ENCODE results near the gene KIAA1191.
A peak's percentile ranks its signal among the peaks of the same experiment; 100 is the strongest.

KIAA1191 gene

GRCh38 chr5:176388003-176388443, 26.5 kb upstream of the KIAA1191 start:
- peak overlapping the region; percentile 88 to 92 for H3K27ac ChIP-seq
- peaks cover 10 to 46% (median 43%) of the 10 kb centered on the region in 3 donors for H3K36me3 ChIP-seq
- no peak for TF ChIP-seq CTCF (IDR thresholded peaks at IDR 0.05)
- H3K9me3 ChIP-seq, result no peaks in the 10 kb centered on the region
- peak in 1 of 2 donors; percentile 71 for DNase-seq
- H3K27me3 ChIP-seq, result no peaks in the 10 kb centered on the region
- peak overlapping the region; percentile 79 to 80 for H3K4me3 ChIP-seq
- peaks cover 0 to 24% (median 20%) of the 10 kb centered on the region in 4 donors for H3K4me1 ChIP-seq
- intact Hi-C loops (cut with DNase I; ENCODE audit: low total_unique reads), result no loop called here

- peak overlapping the region; percentile 79 to 80 for H3K4me3 ChIP-seq
- H3K27ac ChIP-seq, result peak overlapping the region; percentile 88 to 92
- no peak for DNase-seq
- H3K36me3 ChIP-seq, result peaks cover 5 to 46% (median 41%) of the 10 kb centered on the region in 3 donors
- no peaks in the 10 kb centered on the region for H3K27me3 ChIP-seq
- TF ChIP-seq CTCF (IDR thresholded peaks at IDR 0.05), result no peak
- H3K9me3 ChIP-seq, result no peaks in the 10 kb centered on the region
- peaks cover 0 to 25% (median 21%) of the 10 kb centered on the region in 4 donors for H3K4me1 ChIP-seq
- intact Hi-C loops (cut with DNase I; ENCODE audit: low total_unique reads), result no loop called here
Observed at GRCh38 chr5:176387384-176387925, 25.9 kb upstream of the KIAA1191 start.

- H3K27me3 ChIP-seq, result no peaks in the 10 kb centered on the region
- H3K4me3 ChIP-seq, result no peak overlapping the region
- no peak for DNase-seq
- H3K36me3 ChIP-seq, result peaks cover 0 to 43% (median 37%) of the 10 kb centered on the region in 3 donors
- no peak for TF ChIP-seq CTCF (IDR thresholded peaks at IDR 0.05)
- H3K4me1 ChIP-seq, result peaks cover 0 to 34% (median 28%) of the 10 kb centered on the region in 4 donors
- H3K27ac ChIP-seq, result no peak overlapping the region
- intact Hi-C loops (cut with DNase I; ENCODE audit: low total_unique reads), result no loop called here
- no peaks in the 10 kb centered on the region for H3K9me3 ChIP-seq
Observed at GRCh38 chr5:176386491-176386890, 24.9 kb upstream of the KIAA1191 start.

- intact Hi-C loops (cut with DNase I; ENCODE audit: low total_unique reads), result no loop called here
- Histone ChIP-seq H3K4me3 (no peak overlapping the region), H3K4me1 (peaks cover 0 to 44% (median 36%) of the 10 kb centered on the region in 4 donors), H3K36me3 (peaks cover 0 to 35% (median 30%) of the 10 kb centered on the region in 3 donors), H3K9me3 (no peaks in the 10 kb centered on the region), H3K27ac (no peak overlapping the region), H3K27me3 (no peaks in the 10 kb centered on the region)
- TF ChIP-seq CTCF (IDR thresholded peaks at IDR 0.05), result no peak
- DNase-seq, result no peak
Observed at GRCh38 chr5:176384991-176385390, 23.4 kb upstream of the KIAA1191 start.

GRCh38 chr5:176384366-176384930, 22.9 kb upstream of the KIAA1191 start:
- no peak overlapping the region for H3K4me3 ChIP-seq
- no peaks in the 10 kb centered on the region for H3K27me3 ChIP-seq
- intact Hi-C loops (cut with DNase I; ENCODE audit: low total_unique reads), result no loop called here
- H3K36me3 ChIP-seq, result peaks cover 0 to 35% (median 30%) of the 10 kb centered on the region in 3 donors
- DNase-seq, result no peak
- no peak for TF ChIP-seq CTCF (IDR thresholded peaks at IDR 0.05)
- no peak overlapping the region for H3K27ac ChIP-seq
- peaks cover 0 to 39% (median 32%) of the 10 kb centered on the region in 4 donors for H3K4me1 ChIP-seq
- no peaks in the 10 kb centered on the region for H3K9me3 ChIP-seq
